ENCODE measurements around the gene FZR1.
"Not testable (repeated sequence)": the region's sequence is repeated elsewhere in the genome, so short reads cannot be mapped to it uniquely, and the experiment has no call there.

Gene FZR1

GRCh38 chr19:3573858-3574637 is 67.9 kb downstream of the FZR1 start:
- peak; percentile 20 for ATAC-seq
- peak; percentile 94 for DNase-seq

GRCh38 chr19:3575260-3575741 is 69.2 kb downstream of the FZR1 start:
- ATAC-seq = no peak
- no peak for DNase-seq

GRCh38 chr19:3575949-3576673 is 70.0 kb downstream of the FZR1 start:
- no peak for DNase-seq
- ATAC-seq = no peak

- DNase-seq (no peak), ATAC-seq (no peak)
Observed at GRCh38 chr19:3576696-3577443, 70.8 kb downstream of the FZR1 start.

GRCh38 chr19:3577723-3578344 is 71.7 kb downstream of the FZR1 start:
- DNase-seq = no peak
- no peak for ATAC-seq

- DNase-seq = no peak
Observed at GRCh38 chr19:3578390-3578789, 72.3 kb downstream of the FZR1 start.

GRCh38 chr19:3580156-3580934 is 74.2 kb downstream of the FZR1 start:
- DNase-seq (no peak), ATAC-seq (no peak)

More at GRCh38 chr19:3578390-3578789, 72.3 kb downstream of the FZR1 start:
- no peak for ATAC-seq

GRCh38 chr19:3581792-3582191 is 75.7 kb downstream of the FZR1 start:
- not testable (repeated sequence) for DNase-seq, ATAC-seq

- not testable (repeated sequence) for ATAC-seq, DNase-seq
Observed at GRCh38 chr19:3584036-3584802, 78.1 kb downstream of the FZR1 start.

GRCh38 chr19:3585301-3586126 is 79.4 kb downstream of the FZR1 start, which contains the start of gene GIPC3:
Gene GIPC3, plus strand, starts transcription at chr19:3585478. Its CDS starts 120 bp downstream, at chr19:3585598.
- DNase-seq (peak; percentile 33), ATAC-seq (no peak)

GRCh38 chr19:3586127-3586626 is 80.1 kb downstream of the FZR1 start:
- ATAC-seq = no peak
- peak; percentile 65 for DNase-seq

GRCh38 chr19:3586707-3587346 is 80.7 kb downstream of the FZR1 start:
- no peak for DNase-seq
- no peak for ATAC-seq

Data from stimulated activated naive CD8-positive, alpha-beta T cell treated with anti-CD3 and anti-CD28 coated beads, Interleukin-15, Interleukin-2, amounts not matched to agents 100 U/mL and 50 U/mL, for 24 hours (primary cell).